Left lung (tissue), 10 donors: ENCODE measurements around the gene RAMP3. TPM values are rescaled to one million over a fixed set of nuclear protein-coding genes. Genes with fewer than 3 reads are reported as not detected.

Experiments used
- ATAC-seq: fragments of 200-7000 bp; cut with Tn5 transposase; one replicate; pipeline ENCODE4 v1.9.1; 2020; ENCODE audit warnings: moderate library complexity
- DNase-seq, 4 donors: peaks; one replicate each; pipeline ENCODE4 v3.0.0-alpha.2; 2013 to 2020
- H3K27ac ChIP-seq, 2 donors: fragments of 200-600 bp; sonication (generic) in 1 of 2; one replicate each; pipeline versions ENCODE4 v1.5.0 to v1.8.0; 2020 to 2021
- H3K27me3 ChIP-seq, 2 donors: fragments of 200-600 bp; sonication (generic) in 1 of 2; one replicate each; pipeline versions ENCODE4 v1.5.0 to v1.8.0; 2020 to 2021
- H3K36me3 ChIP-seq, 2 donors: fragments of 200-600 bp; sonication (generic) in 1 of 2; one replicate each; pipeline versions ENCODE4 v1.5.0 to v1.8.0; 2020 to 2021
- H3K4me1 ChIP-seq, 2 donors: fragments of 200-600 bp; one replicate each; pipeline ENCODE4 v1.8.0; 2021
- H3K4me3 ChIP-seq, 2 donors: fragments of 200-600 bp; sonication (generic) in 1 of 2; one replicate each; pipeline versions ENCODE4 v1.5.0 to v1.8.0; 2020 to 2021; ENCODE audit warnings: mild to moderate bottlenecking in 1 of 2
- H3K9me3 ChIP-seq, 2 donors: fragments of 200-600 bp; sonication (generic) in 1 of 2; one replicate each; pipeline versions ENCODE4 v1.5.0 to v1.8.0; 2020 to 2021
- intact Hi-C, 2 donors: fragments of 100-400 bp; cut with DNase I; formaldehyde crosslinking; loops; one replicate each; pipeline versions ENCODE4 v1.11.2 to v1.14.2; 2022
- polyA plus RNA-seq, 6 donors: library from polyadenylated mRNA; unstranded; fragments of 120-200 nt; gene quantifications; one replicate each; pipeline ENCODE4 v1.2.1, GENCODE V29; 2013; ENCODE audit not compliant: insufficient read length in 6 of 6
- total RNA-seq, 2 donors: library from RNA; stranded (reverse); fragmentation: NEBNext Ultra II Directional; extraction: Animal tissue kit (Norgen Biotek cat#: 25700); gene quantifications; one replicate each; pipeline ENCODE4 v1.2.1, GENCODE V29; 2021
- TF ChIP-seq, protein P1 (sequence below), 2 donors: fragments of 200-600 bp; sonication (generic) in 1 of 2; IDR thresholded peaks; one replicate each; pipeline versions ENCODE4 v1.5.0 to v1.8.0; 2021; ENCODE audit warnings: antibody characterized with exemption in 2 of 2
- donor health status: DM: no; HTN: yes; CAD: no.
- donor health status: DM: no; HTN: no; CAD: no.

The RAMP3 gene
- total and polyA plus RNA-seq, 8 donors = 12.5 to 89.9 (median 23.2) TPM

DNA sequence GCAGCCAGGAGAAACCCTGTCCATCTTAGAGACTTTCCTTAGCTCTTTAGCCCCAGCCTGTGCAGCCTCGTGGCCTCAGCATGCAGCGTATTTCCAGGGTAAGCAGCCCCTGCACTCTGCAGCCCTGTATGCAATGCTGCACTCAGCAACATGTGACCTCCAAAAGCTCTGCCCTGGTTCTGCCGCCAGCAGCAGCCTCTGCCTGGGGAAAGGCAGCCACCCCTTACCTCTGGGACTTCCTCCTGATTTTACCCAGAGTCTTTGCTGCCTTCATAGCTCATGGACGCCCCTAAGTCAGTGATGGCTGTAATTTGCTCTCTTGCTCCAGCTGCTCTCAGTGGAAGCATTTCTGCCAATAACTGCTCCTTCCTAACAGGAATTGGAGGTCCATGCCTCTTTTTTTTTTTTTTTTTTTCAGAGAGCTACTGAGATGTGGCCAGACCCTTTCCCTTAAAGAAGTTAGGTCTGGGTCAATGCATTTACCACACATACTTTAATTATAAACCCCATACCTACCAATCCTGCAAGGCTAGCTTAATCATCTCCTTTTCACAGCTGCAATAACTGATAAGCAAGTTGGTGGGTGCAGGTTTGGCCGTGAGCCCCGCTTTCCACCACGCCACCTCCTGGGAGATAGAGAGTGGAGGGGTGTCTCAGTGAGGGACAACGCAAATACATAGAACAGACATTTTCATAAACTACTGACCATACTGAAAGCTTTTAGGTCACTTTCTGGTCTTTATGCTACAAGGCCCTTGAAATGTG is 71.7 kb downstream of the RAMP3 start:
- Histone ChIP-seq H3K27ac (peak overlapping the region in 1 of 2 donors; percentile 55), H3K36me3 (no peaks in the 10 kb centered on the region), H3K9me3 (no peaks in the 10 kb centered on the region), H3K4me3 (no peak overlapping the region), H3K4me1 (peaks cover 0 to 6% of the 10 kb centered on the region in 2 donors), H3K27me3 (peaks cover 0 to 16% of the 10 kb centered on the region in 2 donors)
- intact Hi-C loops = no loop called here
- TF ChIP-seq, protein P1, sequence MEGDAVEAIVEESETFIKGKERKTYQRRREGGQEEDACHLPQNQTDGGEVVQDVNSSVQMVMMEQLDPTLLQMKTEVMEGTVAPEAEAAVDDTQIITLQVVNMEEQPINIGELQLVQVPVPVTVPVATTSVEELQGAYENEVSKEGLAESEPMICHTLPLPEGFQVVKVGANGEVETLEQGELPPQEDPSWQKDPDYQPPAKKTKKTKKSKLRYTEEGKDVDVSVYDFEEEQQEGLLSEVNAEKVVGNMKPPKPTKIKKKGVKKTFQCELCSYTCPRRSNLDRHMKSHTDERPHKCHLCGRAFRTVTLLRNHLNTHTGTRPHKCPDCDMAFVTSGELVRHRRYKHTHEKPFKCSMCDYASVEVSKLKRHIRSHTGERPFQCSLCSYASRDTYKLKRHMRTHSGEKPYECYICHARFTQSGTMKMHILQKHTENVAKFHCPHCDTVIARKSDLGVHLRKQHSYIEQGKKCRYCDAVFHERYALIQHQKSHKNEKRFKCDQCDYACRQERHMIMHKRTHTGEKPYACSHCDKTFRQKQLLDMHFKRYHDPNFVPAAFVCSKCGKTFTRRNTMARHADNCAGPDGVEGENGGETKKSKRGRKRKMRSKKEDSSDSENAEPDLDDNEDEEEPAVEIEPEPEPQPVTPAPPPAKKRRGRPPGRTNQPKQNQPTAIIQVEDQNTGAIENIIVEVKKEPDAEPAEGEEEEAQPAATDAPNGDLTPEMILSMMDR (IDR thresholded peaks at IDR 0.05) = no peak
- no peak for ATAC-seq
- no peak for DNase-seq

DNA sequence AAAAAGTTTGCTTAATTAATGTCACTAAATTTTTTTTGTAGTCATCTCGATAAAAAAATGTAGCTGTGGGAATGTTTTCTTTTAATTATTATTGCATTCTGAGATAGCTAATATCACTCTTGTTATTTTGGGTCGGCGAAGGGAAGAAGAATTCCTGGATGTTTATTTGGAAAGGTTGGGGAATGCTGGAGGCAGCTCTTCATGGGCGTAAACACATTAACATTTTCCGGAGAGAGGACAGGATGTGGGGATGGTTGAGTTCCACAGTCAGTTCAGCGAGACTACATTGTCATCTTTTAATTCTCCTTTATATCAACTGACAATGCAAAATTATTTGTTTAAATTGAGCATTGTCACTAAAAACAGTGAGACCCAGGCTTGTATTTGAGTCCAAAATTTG is 72.5 kb downstream of the RAMP3 start:
- no peaks in the 10 kb centered on the region for H3K9me3 ChIP-seq
- no peak overlapping the region for H3K4me3 ChIP-seq
- TF ChIP-seq, protein P1 (IDR thresholded peaks at IDR 0.05) = no peak
- ATAC-seq = no peak
- peaks cover 0 to 6% of the 10 kb centered on the region in 2 donors for H3K4me1 ChIP-seq
- no peak for DNase-seq
- H3K27ac ChIP-seq = peak overlapping the region in 1 of 2 donors; percentile 55
- H3K36me3 ChIP-seq = no peaks in the 10 kb centered on the region
- intact Hi-C loops = no loop called here
- H3K27me3 ChIP-seq = peaks cover 0 to 16% of the 10 kb centered on the region in 2 donors

DNA sequence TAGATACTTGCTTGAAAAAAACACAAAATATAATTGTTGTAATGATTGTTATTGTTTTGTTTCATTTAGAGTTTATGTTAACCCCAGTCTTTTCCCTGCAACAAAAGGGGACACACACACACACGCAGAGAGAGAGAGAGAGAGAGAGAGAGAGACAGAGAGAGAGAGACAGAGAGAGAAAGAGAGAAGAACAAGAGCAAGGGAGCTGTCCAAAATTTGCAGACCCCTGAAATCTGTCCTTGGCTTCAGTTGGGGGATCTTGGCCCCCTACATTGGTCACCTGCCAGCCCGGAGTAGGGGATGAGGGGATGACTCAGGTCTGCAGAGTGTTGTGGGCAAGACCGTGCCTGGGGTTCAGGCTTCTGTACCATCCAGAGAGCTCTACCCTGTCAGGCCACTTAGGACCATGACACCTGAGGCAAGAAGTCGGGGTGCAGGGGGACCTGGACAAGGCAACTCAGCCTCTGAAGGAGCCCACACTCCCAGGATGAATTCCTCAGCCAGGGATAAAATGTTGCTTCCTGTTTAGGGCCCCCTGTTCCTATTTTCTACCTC is 73.1 kb downstream of the RAMP3 start:
- TF ChIP-seq, protein P1 (IDR thresholded peaks at IDR 0.05) = no peak
- intact Hi-C loops = no loop called here
- no peaks in the 10 kb centered on the region for H3K36me3 ChIP-seq
- DNase-seq (no peak), ATAC-seq (no peak)
- no peak overlapping the region for H3K27ac ChIP-seq
- no peak overlapping the region for H3K4me3 ChIP-seq
- peaks cover 0 to 6% of the 10 kb centered on the region in 2 donors for H3K4me1 ChIP-seq
- no peaks in the 10 kb centered on the region for H3K9me3 ChIP-seq
- peaks cover 0 to 16% of the 10 kb centered on the region in 2 donors for H3K27me3 ChIP-seq

DNA sequence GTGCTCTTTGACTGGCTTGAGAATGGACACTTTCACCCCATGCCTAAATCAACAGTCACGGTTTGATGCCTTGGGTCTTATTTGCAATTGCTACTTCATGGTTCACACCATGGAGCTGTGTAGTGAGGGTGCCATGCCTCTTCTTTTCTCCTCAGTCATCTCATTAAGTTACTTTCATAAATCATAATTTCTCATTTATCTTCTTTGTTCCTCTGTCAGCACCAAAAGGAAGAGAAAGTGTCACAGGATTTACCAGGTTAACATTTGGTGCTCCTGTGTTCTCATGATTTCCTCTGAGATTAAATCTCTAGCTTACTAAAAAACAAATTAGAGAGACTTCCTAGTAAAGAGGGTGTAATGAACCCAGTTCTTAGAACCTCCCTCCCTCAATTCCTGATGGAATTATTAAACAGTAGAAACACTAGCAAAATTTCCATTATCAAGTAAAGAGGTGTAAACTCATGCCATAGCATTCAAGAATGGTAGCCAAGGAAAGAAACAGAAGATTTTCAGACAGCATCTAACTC is 75.7 kb downstream of the RAMP3 start:
- Histone ChIP-seq H3K27me3 (peaks cover 0 to 22% of the 10 kb centered on the region in 2 donors), H3K9me3 (no peaks in the 10 kb centered on the region), H3K4me3 (no peak overlapping the region), H3K36me3 (no peaks in the 10 kb centered on the region), H3K27ac (no peak overlapping the region), H3K4me1 (peaks cover 0 to 6% of the 10 kb centered on the region in 2 donors)
- no peak for DNase-seq
- no peak for ATAC-seq
- intact Hi-C loops = no loop called here
- TF ChIP-seq, protein P1 (IDR thresholded peaks at IDR 0.05) = no peak

Other genes with a start within 250 kb of the RAMP3 start
- 10 to 100 TPM; 23.9 to 40.9 TPM for gene MYO1G, start 178.8 kb upstream of the RAMP3 start, total RNA-seq
- 1 to 10 TPM; 1.1 to 1.7 (median 1.5) TPM for gene MYO1G, start 178.8 kb upstream of the RAMP3 start, polyA plus RNA-seq
- gene CCM2, start 157.6 kb upstream of the RAMP3 start, total RNA-seq = 10 to 100 TPM; 43.4 to 50.1 TPM
- gene CCM2, start 157.6 kb upstream of the RAMP3 start, polyA plus RNA-seq = 10 to 100 TPM; 23.0 to 31.2 (median 28.1) TPM
- gene NACAD, start 68.8 kb upstream of the RAMP3 start, total RNA-seq = 1 to 10 TPM; 2.0 to 7.3 TPM
- 10 to 100 TPM in 2 of 6 donors, 1 to 10 TPM in 4; 9.0 to 10.9 (median 9.6) TPM for gene NACAD, start 68.8 kb upstream of the RAMP3 start, polyA plus RNA-seq
- gene TBRG4, start 46.1 kb upstream of the RAMP3 start, total RNA-seq = 10 to 100 TPM; 41.8 to 72.5 TPM
- 10 to 100 TPM; 37.1 to 52.6 (median 45.7) TPM for gene TBRG4, start 46.1 kb upstream of the RAMP3 start, polyA plus RNA-seq